Measurements from ENCODE around the gene ARID1B.
A peak's percentile ranks its signal among the peaks of the same experiment; 100 is the strongest.

Gene ARID1B

DNA sequence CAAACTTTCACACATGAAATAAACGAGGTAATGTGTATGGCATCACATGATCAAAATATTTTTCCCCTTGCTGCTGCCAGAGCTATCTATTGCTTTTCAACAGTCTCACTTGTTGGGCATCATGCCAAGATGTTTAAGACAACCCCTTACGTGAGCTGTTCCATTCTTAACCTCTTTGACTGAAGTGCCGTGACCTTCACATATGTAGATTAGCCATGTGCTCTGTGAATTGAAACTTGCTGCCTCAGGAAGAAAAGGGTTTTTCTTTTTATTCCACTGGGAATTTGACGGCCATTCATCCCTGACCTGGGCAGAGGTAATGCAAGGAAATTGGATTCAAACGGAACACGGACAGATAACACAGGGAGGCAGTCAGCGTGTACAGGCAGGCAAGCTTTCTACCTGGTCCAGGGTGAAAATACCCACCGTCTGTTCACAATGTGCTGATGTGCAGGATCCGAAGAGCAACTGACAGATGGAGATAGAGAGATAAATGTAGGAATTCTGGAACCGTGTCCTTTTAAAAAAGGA is 14.2 kb downstream of the ARID1B start:
- DNase-seq (ENCODE audit: low spot score), result no peak

DNA sequence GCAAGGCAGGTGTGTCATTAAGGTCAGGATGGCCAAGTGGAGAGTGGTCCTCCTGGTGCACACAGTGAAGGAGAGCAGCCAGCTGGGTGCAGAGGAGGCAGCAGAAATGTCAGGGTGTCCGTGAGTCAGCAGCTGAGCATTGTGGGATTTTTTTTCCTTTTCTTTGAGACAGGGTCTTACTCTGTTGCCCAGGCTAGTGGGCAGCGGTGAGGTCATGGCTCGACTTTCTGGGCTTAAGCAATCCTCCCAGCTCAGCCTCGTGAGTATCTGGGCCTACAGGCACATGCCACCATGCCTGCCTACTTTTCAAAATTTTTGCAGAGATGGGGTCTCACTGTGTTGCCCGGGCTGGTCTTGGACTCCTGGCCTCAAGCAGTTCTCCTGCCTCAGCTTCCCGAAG is 16.0 kb downstream of the ARID1B start:
- no peak for DNase-seq (ENCODE audit: low spot score)

DNA sequence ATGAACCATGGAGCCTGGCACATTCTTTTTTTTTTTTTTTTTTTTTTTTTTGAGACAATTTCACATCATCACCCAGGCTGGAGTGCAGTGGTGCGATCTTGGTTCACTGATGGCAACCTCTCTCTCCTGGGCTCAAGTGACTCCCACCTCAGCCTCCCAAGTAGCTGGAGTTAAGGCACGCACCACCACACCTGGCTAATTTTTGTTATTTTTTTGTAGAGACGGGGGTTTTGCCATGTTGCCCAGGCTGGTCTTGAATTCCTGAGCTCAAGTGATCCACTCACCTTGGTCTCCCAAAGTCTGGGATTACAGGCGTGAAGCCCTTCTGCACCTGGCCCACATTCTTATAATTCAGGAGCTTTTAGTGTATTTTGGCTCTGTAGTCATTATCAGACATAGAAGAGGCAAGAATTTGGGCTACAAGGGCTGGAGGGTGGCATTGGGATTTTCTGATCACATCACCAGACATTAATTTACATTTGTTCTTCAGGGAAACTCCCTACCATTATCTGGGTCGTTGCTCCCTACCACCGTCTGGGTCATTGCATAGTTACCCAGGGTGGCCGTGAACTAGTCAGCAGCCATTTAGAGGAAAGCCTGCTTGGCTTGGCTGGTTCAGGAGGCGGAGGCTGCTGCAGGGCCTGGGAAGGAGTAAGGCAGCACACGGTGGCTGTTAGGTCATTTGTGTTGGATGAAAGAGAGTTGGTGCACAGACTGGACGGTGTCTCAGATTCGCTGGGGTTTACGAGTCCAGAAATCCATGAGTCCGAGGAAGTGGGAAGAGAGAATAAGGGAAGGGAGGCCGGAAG is 17.6 kb downstream of the ARID1B start:
- no peak for DNase-seq (ENCODE audit: low spot score)

DNA sequence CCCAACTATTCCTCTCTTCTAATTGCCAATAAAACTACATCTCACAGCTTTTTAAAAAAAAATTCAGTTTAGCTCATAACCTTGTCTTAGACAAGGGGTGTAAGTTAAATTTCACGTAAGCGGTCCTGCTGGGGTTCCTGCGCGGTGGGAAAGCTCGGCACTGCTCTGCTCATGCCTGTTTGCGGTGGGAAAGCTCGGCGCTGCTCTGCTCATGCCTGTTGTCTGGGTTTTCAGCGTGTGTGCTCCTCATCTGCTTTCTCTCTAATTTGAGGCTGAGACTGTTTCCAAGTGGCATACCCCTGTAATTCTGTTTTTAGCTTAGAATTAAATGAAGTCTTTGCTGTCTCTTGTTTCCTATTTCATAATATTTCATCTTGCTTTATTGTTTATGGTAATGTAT is 18.6 kb downstream of the ARID1B start:
- no peak for DNase-seq (ENCODE audit: low spot score)

DNA sequence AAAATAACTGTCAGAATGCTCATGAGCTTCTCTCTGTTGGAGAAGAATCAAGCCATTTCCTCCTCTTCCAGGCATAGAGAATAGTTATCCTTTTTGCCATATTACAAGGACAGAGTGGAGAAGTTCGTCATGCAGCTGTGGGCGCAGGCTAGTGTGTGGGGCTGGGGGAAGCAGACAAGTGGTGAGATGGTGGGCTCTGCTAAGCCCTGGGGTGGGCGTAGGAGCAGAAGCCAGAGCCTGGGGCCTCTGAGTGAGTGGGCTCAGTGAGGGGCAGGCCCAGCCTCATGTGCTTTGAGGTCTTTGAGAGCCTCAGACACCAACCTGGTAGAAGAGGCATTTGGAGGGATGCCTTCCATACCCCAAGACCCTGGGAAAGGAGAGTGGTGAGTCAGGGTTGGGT is 19.4 kb downstream of the ARID1B start:
- DNase-seq (ENCODE audit: low spot score), result no peak

DNA sequence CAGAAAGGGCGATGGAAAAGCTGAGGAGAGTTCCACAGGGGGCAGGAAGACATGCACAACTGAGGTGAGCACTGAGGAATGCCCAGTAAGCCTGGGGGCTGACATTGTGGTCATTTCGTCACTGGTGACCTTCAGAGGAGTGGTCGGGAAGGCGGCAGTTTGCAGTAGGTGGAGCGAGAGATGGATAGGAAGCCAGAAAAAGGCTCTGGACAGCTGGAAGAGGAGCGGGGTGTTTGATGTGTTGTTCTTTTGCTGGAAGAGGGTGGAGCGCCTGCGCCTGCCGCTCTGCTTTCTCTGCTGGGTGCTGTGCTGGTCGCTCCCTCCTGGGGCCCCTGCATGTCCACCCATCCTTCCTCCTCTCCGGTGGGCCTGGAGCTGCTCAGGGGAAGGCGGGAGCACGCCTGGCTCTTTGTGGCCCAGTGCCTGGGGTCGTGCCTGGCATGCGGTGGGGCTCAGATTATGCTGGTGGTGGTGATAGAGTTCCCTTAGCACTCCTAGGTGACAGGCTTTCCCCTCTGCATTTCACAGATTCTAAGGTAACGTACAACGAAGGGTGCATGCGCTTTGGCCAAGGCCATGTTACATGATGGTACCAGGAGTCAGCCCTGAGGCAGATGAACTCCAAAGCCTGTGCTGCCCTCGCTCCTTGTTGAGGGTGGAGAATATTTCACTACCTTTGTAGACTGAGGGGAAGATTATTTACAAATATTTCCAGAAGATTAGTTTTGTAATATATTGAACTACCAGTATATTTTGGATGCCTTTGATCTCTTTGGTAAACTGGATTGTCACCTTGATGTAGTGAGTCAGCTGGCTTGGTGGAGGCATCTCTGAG is 20.9 kb downstream of the ARID1B start:
- DNase-seq (ENCODE audit: low spot score), result no peak

DNA sequence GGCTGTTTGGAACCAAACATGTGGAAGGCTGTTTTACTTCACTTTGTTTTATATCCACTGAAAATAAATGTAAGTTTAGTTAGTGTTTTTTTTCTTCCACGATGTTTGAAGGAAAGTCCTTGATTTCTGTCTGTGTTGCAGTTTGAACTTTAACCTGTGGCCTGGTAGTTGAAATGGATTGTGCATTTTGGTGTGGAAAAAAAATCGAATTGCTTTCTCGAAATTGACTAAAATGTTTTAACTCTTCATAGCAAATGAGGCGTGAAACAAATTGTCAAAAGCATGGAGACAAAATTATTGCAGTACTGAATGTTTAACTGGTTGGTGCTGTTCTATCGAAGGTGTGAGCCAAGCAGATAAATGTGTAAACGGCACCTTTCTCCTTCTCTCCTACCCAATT is 24.5 kb downstream of the ARID1B start:
- DNase-seq (ENCODE audit: low spot score), result no peak

DNA sequence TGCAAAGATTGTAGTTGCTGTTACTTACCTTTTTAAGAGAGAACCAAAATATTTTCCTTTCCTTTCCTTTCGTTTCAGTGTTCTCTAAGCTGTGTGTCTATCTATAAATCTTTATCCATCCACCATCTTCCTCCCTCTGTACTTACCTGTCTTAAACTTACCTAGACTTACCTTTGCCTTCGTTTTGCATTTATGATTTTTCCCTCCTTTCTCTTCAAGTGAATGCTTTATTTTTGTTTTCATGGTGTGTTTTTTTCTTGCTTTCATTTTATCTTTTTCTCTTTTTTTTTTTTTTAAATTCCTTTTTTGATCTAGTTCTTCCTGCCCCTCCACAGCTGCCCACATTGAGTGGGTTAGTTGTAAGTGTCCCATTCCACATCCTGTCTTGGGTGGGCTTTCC is 26.2 kb downstream of the ARID1B start:
- DNase-seq (ENCODE audit: low spot score), result no peak

DNA sequence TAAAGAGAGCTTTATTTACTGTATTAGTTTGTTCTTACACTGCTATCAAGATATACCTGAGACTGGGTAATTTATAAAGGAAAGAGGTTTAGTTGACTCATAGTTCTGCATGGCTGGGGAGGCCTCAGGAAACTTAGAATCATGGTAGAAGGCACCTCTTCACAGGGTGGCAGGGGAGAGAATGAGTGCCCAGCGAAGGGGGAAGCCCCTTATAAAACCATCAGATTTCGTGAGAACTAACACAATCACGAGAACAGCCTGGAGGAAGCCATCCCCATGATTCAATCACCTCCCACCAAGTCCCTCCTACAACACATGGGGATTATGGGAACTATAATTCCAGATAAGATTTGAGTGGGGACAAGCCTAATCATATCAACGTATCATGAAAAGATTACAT is 27.2 kb downstream of the ARID1B start:
- DNase-seq (ENCODE audit: low spot score), result no peak

DNA sequence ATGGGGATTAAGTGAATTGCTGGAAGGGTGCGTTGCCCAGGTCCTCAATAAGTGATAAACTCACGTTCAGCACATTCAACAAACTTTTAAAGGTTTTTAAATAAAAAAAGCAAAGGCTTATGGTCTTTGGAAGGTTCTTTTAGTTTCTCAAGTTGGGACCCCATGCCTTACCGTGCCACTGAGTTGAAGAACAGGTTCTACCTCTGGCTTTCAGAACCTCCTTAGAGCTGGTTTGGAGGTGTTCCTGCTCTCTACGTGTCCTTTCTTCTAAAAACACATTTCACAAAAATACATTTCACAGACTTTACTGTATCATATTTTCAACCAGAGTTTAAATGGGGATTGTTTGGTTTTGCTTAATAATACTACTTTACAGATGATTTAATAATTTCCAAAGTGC is 29.0 kb downstream of the ARID1B start:
- DNase-seq (ENCODE audit: low spot score), result no peak

DNA sequence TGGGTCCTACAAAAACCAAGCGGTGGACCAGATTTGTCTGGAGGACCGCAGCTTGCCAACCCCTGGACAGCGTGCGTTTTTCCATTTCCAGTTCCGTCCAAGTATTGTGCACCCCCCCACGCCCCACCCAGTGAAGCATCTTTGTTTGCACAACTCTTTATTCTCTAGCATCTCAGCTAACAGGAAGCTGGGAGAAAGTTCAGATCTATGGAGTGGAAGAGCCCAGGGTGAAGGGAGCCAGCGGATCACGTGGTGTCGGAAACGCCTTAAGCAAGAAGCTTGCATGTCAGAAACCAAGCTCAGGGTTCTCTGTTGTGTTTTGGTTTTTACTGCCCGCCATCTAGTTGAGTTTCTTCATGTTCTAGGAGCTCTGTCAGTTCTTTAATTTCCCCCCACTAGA is 29.9 kb downstream of the ARID1B start:
- no peak for DNase-seq (ENCODE audit: low spot score)

DNA sequence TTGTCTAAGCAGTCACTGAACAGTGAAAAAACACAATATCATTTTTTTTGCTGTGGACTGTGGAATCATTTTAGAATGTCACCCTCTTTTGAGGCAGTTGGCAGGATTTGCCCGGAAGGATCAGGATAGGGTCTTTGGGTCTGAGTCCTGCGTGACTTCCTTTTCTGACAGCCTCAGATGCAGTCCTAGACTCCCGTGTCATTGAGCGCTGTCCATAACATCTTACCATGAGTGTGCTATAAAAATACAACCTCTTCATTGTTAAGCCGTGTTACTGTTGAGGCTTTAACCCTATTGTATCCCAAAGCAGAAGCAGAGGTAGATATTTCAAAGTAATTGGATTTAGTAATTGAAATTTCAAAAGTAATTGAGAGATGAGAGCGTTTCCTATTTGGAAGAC is 30.6 kb downstream of the ARID1B start:
- no peak for DNase-seq (ENCODE audit: low spot score)

DNA sequence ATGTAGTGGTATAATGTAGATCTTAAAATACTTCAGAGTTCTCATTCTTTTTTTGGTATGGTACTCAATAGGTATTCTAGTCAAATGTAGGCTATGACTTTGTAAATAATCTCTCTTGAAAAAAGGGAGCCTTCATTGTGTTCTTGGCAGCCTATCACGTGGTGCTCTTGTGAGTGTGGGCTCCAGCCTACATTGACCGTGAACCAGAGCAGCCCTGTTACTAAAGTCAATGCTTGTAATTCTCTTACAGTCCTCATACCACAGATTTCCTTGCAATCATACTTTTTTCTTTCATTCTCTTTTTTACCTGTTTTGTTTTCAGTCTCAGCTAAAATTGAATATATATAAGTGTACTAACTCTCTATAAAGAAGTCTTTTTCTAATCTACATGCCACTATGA is 31.1 kb downstream of the ARID1B start:
- peak; percentile 38 for DNase-seq (ENCODE audit: low spot score)

DNA sequence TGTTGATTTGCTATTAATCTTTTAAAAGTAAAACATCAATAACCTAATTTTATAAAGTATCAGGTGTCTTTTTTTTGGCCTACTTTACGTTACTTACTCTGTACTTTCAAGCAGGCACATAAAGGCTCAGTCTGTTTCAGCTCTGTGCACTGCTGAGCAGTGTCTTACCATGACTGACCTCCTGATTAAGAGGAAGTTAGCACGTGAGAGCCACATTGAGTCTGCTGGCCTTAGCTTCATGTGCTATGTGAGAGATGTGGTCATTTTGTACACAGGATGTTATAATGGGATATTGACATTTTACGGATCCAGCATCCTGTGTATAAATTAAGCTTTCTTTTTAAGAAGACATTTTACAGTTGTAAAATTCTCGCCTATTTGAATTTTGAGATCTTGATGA is 31.9 kb downstream of the ARID1B start:
- DNase-seq (ENCODE audit: low spot score), result peak; percentile 56

DNA sequence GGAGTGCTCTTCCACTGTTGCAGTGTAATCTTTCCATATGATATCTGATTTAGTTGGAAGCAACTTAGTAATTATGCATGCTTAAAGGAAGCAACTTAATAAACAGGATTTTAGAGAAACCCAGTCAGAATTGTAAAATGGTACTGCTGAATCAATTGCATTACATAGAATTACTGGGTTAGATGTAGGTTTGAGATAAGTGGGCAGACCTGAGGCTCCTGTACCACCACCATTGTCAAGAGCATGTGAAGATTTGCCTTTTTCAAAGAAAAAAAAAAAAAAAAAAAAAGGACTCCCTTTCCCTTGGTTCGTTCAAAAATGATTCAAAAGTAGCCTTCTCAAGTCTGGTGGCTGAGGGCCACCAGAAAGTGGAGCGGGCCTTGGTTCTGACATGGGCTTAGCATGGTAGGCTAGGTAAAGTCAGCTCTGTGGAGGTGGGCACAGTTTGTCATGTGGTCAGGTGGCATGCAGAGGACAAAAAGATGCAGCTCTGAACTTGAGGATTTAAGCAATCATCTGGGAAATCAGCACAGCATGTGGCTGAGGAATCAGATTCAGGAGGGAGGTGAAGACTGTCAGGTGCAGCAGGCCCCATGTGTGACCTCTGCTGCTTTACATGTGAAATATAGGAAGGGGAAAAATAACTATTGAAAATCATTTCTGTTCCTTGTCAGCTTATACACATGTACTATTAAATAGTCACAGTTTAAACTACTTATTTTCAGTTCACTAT is 32.4 kb downstream of the ARID1B start:
- no peak for DNase-seq (ENCODE audit: low spot score)

DNA sequence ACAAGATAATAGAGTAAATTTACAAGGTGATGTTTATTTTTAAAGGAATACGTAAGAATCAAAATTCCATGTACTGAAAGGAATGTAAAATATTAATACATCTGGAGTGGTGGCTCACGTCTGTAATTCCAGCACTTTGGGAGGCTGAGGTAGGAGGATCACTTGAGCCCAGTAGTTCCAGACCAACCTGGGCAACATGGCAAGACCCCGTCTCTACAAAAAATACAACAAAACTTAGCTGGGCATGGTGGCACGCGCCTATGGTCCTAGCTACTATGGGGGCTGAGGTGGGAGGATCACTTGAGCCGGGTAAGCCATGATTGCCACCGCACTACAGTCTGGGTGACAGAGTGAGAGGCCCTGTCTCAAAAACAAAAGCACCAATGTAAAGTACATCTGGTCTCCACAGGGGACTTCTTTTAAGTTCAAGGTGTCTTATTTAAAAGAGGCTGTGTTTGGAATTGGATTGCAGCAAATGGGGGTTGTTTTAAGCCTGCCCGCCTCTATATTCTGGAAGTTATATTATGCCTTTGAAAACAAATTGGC is 36.9 kb downstream of the ARID1B start:
- DNase-seq (ENCODE audit: low spot score), result no peak

DNA sequence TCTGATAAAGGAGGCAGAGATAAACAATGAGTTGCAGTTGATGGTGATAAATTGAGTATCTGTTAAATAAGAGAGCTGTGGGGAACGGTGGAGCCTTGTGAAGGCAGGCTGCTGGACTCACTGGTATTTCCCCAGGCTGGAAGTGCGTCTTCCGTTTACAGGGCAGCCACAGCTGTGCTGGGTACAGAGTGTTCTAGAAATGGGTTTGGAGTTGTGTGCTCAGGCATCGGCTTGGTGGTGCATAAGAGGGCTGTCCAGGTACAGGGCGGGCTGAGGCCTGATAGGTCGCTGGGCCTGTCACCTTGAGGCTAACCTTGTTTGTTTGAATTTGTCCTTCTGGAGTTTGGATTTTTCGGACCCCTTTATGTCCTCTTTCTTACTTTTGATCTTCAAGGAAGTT is 39.3 kb downstream of the ARID1B start:
- no peak for DNase-seq (ENCODE audit: low spot score)

DNA sequence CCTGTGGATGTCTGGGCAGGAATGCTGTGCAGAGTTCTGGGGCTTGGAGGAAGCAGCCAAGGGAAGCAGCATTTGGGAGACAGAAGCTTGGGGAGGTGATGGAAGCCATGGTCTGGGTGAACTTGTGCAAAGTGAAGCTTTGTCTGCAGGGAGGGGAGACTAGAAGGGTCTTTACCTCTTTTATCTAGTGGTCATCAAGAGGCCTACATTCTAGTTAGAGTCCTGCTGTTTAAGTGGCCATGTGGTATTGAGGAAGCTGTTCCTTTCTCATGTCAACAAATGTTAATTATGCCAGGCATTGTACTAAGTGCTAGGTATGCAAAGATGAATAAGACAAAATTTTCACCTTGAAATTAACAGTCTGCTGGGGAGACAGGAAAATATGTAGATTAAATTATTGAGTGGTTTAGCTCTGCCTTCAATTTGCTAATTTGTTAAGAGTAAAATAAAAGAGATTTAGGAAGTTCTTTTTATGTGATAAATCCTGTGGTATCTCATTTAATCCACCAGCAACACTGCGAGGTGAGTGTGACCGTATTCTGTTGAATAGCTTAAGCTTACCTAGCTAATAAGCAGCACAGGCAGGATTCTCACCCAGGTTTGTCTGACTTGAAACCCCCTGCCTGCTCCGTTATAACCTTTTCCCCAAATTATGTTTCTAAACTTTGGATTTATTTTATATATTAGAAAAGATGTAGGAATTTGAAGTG is 43.1 kb downstream of the ARID1B start:
- no peak for DNase-seq (ENCODE audit: low spot score)

DNA sequence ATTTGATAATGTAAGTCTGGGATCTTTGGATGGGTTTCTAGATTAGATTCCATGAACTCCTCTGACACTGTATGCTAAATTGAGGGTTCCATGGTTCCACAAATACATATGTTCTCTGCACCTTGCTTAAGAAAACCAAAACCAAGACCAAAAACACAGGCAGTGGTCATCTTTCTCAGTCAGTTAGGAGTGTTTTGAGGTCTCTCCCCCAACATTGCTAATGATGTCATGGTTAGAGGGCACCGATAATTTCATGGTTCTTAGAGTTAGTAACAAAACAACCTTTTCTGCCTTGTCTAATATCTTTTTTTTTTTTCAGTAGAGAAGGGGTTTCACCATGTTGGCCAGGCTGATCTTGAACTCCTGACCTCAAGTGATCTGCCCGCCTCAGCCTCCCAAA is 44.5 kb downstream of the ARID1B start:
- no peak for DNase-seq (ENCODE audit: low spot score)

DNA sequence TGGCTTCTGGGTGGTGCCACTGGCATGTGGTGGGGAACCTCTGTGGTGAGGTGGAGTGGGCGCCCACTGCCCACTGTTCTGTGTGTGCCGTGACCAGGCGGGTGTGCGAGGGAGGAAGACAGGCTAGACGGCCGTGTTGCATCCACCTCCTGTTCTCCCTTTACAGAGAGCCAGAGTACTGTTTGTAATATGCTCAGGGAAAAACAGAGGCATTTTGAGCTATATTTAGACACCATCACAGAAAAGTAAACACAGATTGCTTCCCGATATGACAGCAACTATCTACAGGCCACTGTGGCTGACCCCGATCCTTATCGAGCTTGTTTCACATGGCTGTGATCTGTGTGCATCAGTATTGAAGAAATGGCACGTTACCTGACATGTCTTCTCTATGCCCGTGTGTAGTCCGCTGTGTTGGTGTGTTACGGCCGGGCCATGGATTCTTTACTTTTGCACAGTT is 45.6 kb downstream of the ARID1B start:
- DNase-seq (ENCODE audit: low spot score), result no peak

DNA sequence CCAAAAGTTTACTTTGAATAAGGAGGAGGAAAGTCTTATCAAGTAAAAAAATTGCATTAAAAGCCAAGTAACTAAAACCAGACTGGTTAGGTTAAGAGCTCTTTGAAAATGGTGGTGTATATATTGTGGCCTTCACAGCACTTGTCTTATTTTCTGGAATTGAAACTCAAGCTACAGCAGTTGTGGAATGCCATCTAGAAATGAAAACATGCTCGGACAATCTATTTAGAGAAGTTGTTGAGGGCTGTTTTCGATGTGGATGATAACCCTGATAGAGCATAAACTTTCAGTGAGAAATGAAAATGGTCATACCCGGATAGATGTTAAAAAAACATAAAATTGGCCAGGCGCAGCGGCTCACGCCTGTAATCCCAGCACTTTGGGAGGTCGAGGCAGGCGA is 47.0 kb downstream of the ARID1B start:
- no peak for DNase-seq (ENCODE audit: low spot score)

DNA sequence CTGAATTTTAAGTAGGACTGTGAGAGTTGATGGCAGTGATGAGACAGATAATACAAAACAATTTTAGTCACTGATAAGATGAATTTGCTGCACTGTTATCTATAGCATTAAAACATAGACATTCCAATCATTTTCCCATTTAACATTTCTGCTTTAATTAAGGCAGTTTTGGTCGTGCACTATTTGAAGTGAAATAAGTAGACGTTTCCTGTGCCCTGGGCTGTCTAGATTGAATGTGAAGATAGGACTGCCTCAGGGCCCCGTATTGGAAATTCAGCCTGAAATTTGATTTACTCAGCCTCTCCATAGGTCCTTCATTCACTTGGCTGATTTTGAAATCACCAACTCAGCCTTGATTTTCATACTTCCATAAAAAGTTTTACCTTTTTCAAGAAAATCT is 48.3 kb downstream of the ARID1B start:
- no peak for DNase-seq (ENCODE audit: low spot score)
